HepG2 (cell line): ENCODE measurements around the gene LRRC37A. TPM values are rescaled to one million over a fixed set of nuclear protein-coding genes. Genes with fewer than 3 reads are reported as not detected.
"Not testable (repeated sequence)": the region's sequence is repeated elsewhere in the genome, so short reads cannot be mapped to it uniquely, and the experiment has no call there.

Experiments used
- ATAC-seq: fragments of 200-7000 bp; cut with Tn5 transposase; 3 replicates; pipeline ENCODE4 v1.9.1; 2020; ENCODE audit warnings: mild to moderate bottlenecking, moderate library complexity
- BruUV-seq: library from RNA; stranded (reverse); fragments of 400-500 nt; replicated peaks from 2 replicates; lab custom pipeline; 2021; lab: Mats Ljungman, UMichigan
- CTCF ChIA-PET: fragments of 300-600 bp; formaldehyde crosslinking; extraction: SDS; loops from one replicate; lab custom pipeline; 2021; ENCODE audit warnings: low total read pairs, inconsistent platforms, low intra/inter-chr PET ratio; lab: Yijun Ruan, JAX
- POLR2A ChIA-PET: fragments of 350-600 bp; sonication (Branson Sonifier 250); formaldehyde crosslinking; loops from one replicate; lab custom pipeline; 2020; ENCODE audit warnings: antibody characterized with exemption, inconsistent platforms; lab: Yijun Ruan, JAX
- DNase-seq: peaks from one replicate; pipeline ENCODE4 v3.0.0-alpha.2; 2015; ENCODE audit warnings: low spot score
- FAIRE-seq: peaks from 3 replicates; lab custom pipeline; 2011; peaks lifted over from hg19 to GRCh38; lab: Jason Lieb, UNC
- H2AFZ ChIP-seq: one replicate; pipeline ENCODE4 v1.6.1; 2011; ENCODE audit warnings: low read length, inconsistent platforms
- H3K27ac ChIP-seq: fragments of 300-600 bp; 3 replicates; pipeline ENCODE4 v1.8.0; 2011; ENCODE audit warnings: mixed run types, mild to moderate bottlenecking, mixed read lengths, low read length, inconsistent platforms; ENCODE audit not compliant: insufficient read depth; ENCODE audit errors: extremely low read length
- H3K27me3 ChIP-seq, 2 experiments: fragments of 200-600 bp in 1 of 2; 2 replicates in 1 of 2; 3 replicates in 1 of 2; pipeline versions ENCODE4 v1.6.0 to v1.8.0; 2011; ENCODE audit warnings: low read length in 2 of 2, mild to moderate bottlenecking in 2 of 2, moderate library complexity in 2 of 2, inconsistent platforms in 1 of 2; ENCODE audit not compliant: insufficient read depth in 2 of 2, control insufficient read depth in 1 of 2
- H3K36me3 ChIP-seq, 2 experiments: fragments of 200-600 bp in 1 of 2; replicated peaks in 1 of 2; 2 replicates in 1 of 2; 3 replicates in 1 of 2; pipeline versions ENCODE4 v1.5.1 to v1.8.0; 2011; ENCODE audit warnings: low read length in 2 of 2, inconsistent platforms in 1 of 2; ENCODE audit not compliant: insufficient read depth in 2 of 2, control insufficient read depth in 1 of 2
- H3K4me1 ChIP-seq: 2 replicates; pipeline ENCODE4 v1.5.1; 2012; ENCODE audit warnings: low read length, inconsistent platforms; ENCODE audit not compliant: insufficient read depth
- H3K4me2 ChIP-seq: 2 replicates; pipeline ENCODE4 v1.6.0; 2011; ENCODE audit warnings: low read depth, low read length, inconsistent platforms
- H3K4me3 ChIP-seq, 3 experiments: fragments of 200-600 bp in 1 of 3; sonication (generic), shearing (Covaris generic) in 1 of 3; replicated peaks in 1 of 3; 2 replicates each; pipeline ENCODE4 v1.5.1; 2011 to 2016; ENCODE audit warnings: low read length in 3 of 3, inconsistent platforms in 2 of 3, low read depth in 2 of 3, mild to moderate bottlenecking in 2 of 3, control low read depth in 1 of 3, mixed read lengths in 1 of 3; ENCODE audit not compliant: insufficient read depth in 1 of 3
- H3K79me2 ChIP-seq: one replicate; pipeline ENCODE4 v1.6.1; 2011; ENCODE audit warnings: low read length, inconsistent platforms; ENCODE audit not compliant: insufficient read depth
- H3K9ac ChIP-seq: 2 replicates; pipeline ENCODE4 v1.6.0; 2011; ENCODE audit warnings: mild to moderate bottlenecking, low read depth, low read length, inconsistent platforms; ENCODE audit not compliant: insufficient read depth
- H3K9me3 ChIP-seq: 2 replicates; pipeline ENCODE4 v1.5.1; 2012; ENCODE audit warnings: mild to moderate bottlenecking, low read length
- H4K20me1 ChIP-seq: 2 replicates; pipeline ENCODE4 v1.6.0; 2011; ENCODE audit warnings: inconsistent platforms, mild to moderate bottlenecking, low read length, moderate library complexity; ENCODE audit not compliant: insufficient read depth
- HOMEZ ChIP-seq: IDR thresholded peaks from 2 replicates; pipeline ENCODE4 v1.6.1; 2016; ENCODE audit warnings: low read depth
- HOXA3 ChIP-seq: sonication (generic); formaldehyde crosslinking; IDR thresholded peaks from 2 replicates; pipeline ENCODE4 v1.5.0; 2020; ENCODE audit warnings: missing genetic modification reagents
- NFYB ChIP-seq: sonication (generic); formaldehyde crosslinking; IDR thresholded peaks from 2 replicates; pipeline ENCODE4 v1.4.0; 2020; ENCODE audit warnings: missing genetic modification reagents
- NFYC ChIP-seq: IDR thresholded peaks from 2 replicates; pipeline ENCODE4 v1.6.1; 2016; ENCODE audit warnings: missing genetic modification reagents, missing compliant biosample characterization
- PRDM10 ChIP-seq: sonication (generic); formaldehyde crosslinking; IDR thresholded peaks from 2 replicates; pipeline ENCODE4 v1.4.0; 2020; ENCODE audit warnings: low read depth, missing genetic modification reagents
- SAP130 ChIP-seq: IDR thresholded peaks from 2 replicates; pipeline ENCODE4 v1.6.1; 2016; ENCODE audit warnings: low read depth
- TFAP4 ChIP-seq: sonication (generic); IDR thresholded peaks from 2 replicates; pipeline ENCODE4 v1.6.1; 2016; ENCODE audit warnings: low read depth, borderline replicate concordance
- ZNF232 ChIP-seq: sonication (generic); formaldehyde crosslinking; IDR thresholded peaks from 2 replicates; pipeline ENCODE4 v1.4.0; 2020; ENCODE audit warnings: missing genetic modification reagents, borderline replicate concordance
- WGBS: methylation state at CpG from one replicate; pipeline ENCODE4 v1.1.6; 2017; ENCODE audit warnings: low lambda C conversion rate; 5-methylcytosine and 5-hydroxymethylcytosine counted together
- in situ Hi-C: cut with HindIII; loops from 2 replicates; pipeline ENCODE4 v1.10.0; 2017; ENCODE audit warnings: low pct_unique_long_range_greater_than_20kb; ENCODE audit not compliant: extremely low pct_ligation_motif_present
- intact Hi-C: fragments of 100-400 bp; cut with micrococcal nuclease; formaldehyde crosslinking; loops from one replicate; pipeline ENCODE4 v1.10.0; 2022; ENCODE audit not compliant: unreplicated experiment
- polyA plus RNA-seq, 8 experiments: library from polyadenylated mRNA; depleted of rRNA in 3 of 8; stranded (reverse) in 7 of 8; unstranded in 1 of 8; fragments of >200 nt; fragmentation: Illumina TruSeq in 4 of 8; extraction: Trizol in 4 of 8; gene quantifications; 2 replicates each; pipeline versions ENCODE4 v1.2.1 to v1.2.3, GENCODE V29; 2011 to 2016; ENCODE audit warnings: low read depth in 4 of 8, missing spikeins in 1 of 8, mixed read lengths in 1 of 8; ENCODE audit not compliant: insufficient read depth in 1 of 8
- total RNA-seq, 5 experiments: library from RNA; depleted of rRNA; stranded (reverse); fragments of >200 nt; fragmentation: Illumina TruSeq; extraction: Trizol; gene quantifications; 2 replicates each; pipeline ENCODE4 v1.2.3, GENCODE V29; 2016; ENCODE audit warnings: low read depth in 1 of 5
- TF ChIP-seq, protein P1 (sequence below): IDR thresholded peaks from 2 replicates; pipeline ENCODE4 v1.6.1; 2016; ENCODE audit warnings: control low read depth

LRRC37A gene
- total and polyA plus RNA-seq, 2 of the 13 experiments (the other 11 are each of a cell fraction or from before 2014, with no cell fraction given) = 0.97 to 1.3 TPM

DNA sequence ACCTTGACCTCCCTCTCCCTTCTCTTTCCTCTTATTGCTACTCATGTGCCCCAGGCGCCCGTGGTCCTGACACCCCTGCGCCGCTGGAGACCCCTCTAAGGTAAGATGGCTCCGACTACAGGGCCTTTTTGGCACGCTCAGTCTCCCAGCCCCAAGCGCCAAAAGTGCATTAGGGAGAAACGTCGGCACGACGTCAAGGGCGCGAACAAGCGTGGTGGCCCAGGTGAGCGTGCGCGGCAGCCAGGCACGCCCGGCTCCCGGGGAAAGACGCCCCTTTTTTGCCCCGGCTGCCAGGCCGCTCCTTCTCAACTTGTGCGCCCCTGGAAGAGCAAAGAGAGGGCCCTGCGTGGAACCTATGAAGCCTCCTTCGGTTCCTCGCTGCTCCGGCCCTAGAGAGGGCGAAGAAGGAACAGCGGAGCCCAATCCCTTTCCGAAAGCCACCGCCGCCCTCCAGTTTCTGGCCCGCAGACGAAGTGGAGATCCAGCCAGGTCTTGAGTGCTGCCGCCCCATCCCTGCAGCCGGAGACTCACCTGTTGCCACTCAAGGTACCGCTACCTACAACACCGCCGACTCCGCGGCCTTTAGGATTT, 66.3 kb downstream of the LRRC37A start:
- H3K36me3 ChIP-seq, H3K4me2 ChIP-seq, intact Hi-C loops, CTCF ChIA-PET, H3K9me3 ChIP-seq, H4K20me1 ChIP-seq, BruUV-seq, H3K4me1 ChIP-seq, H3K27ac ChIP-seq, in situ Hi-C loops, FAIRE-seq, DNase-seq, H3K9ac ChIP-seq, H3K27me3 ChIP-seq, H3K4me3 ChIP-seq, H2AFZ ChIP-seq, H3K79me2 ChIP-seq, POLR2A ChIA-PET: not testable (repeated sequence)
- no CpG with 5 or more reads among the region's 42 CpGs for WGBS
- peak; percentile 68 for ATAC-seq

GRCh38 chr17:46361755-46362154, 66.8 kb downstream of the LRRC37A start, which contains the start of gene ARL17B:
Gene ARL17B, minus strand, starts transcription at chr17:46361766. Its CDS starts 3,369 bp downstream, at chr17:46358397.
- intact Hi-C loops, H3K4me1 ChIP-seq, H3K4me3 ChIP-seq, H3K4me2 ChIP-seq, H2AFZ ChIP-seq, CTCF ChIA-PET, POLR2A ChIA-PET, DNase-seq, in situ Hi-C loops, H3K27me3 ChIP-seq, H3K9me3 ChIP-seq, H3K9ac ChIP-seq, H3K36me3 ChIP-seq, H3K79me2 ChIP-seq, H3K27ac ChIP-seq, H4K20me1 ChIP-seq: not testable (repeated sequence)
- no CpG with 5 or more reads among the region's 22 CpGs for WGBS
- FAIRE-seq (peak; percentile 97), ATAC-seq (peak; percentile 97)
- TSS peak; percentile 79 for BruUV-seq
- TF ChIP-seq NFYB (peak; percentile 76), HOXA3 (CRISPR knock-in tag) (peak; percentile 21; the same call in 1 of the 2 replicates), TFAP4 (peak; percentile 44; the same call in 1 of the 2 replicates), HOMEZ (CRISPR knock-in tag) (peak; percentile 90), NFYC (peak; percentile 78), PRDM10 (CRISPR knock-in tag) (0 out of 2 replicates have a peak, but pooled peaks have one; percentile 33), SAP130 (CRISPR knock-in tag) (peak; percentile 77), ZNF232 (CRISPR knock-in tag) (peak; percentile 95)
- TF ChIP-seq, protein P1, sequence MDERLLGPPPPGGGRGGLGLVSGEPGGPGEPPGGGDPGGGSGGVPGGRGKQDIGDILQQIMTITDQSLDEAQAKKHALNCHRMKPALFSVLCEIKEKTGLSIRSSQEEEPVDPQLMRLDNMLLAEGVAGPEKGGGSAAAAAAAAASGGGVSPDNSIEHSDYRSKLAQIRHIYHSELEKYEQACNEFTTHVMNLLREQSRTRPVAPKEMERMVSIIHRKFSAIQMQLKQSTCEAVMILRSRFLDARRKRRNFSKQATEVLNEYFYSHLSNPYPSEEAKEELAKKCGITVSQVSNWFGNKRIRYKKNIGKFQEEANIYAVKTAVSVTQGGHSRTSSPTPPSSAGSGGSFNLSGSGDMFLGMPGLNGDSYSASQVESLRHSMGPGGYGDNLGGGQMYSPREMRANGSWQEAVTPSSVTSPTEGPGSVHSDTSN (CRISPR knock-in tag) = peak; percentile 78
